SK-N-SH (cell line): ENCODE data around the gene LRIG1. TPM values are rescaled to one million over a fixed set of nuclear protein-coding genes. Genes with fewer than 3 reads are reported as not detected.

Source experiments
- CTCF ChIA-PET: fragments of 300-600, 350-600 bp; formaldehyde crosslinking; extraction: SDS; loops from one replicate; lab custom pipeline; 2021; lab: Yijun Ruan, JAX
- POLR2A ChIA-PET: fragments of 350-600 bp; sonication (Branson Sonifier 250); formaldehyde crosslinking; extraction: SDS; loops from one replicate; lab custom pipeline; 2020; ENCODE audit warnings: antibody characterized with exemption, inconsistent platforms; lab: Yijun Ruan, JAX
- DNase-seq: peaks from one replicate; pipeline ENCODE4 v3.0.0; 2012
- H2AFZ ChIP-seq: fragments of 200-600 bp; sonication (generic); 2 replicates; pipeline ENCODE4 v1.8.1; 2016; ENCODE audit warnings: antibody characterized with exemption, mild to moderate bottlenecking, low read depth
- H3F3A ChIP-seq: fragments of 200-600 bp; sonication (generic); replicated peaks from 2 replicates; pipeline ENCODE3; 2016; ENCODE audit warnings: antibody characterized with exemption, mild to moderate bottlenecking; ENCODE audit not compliant: insufficient read depth
- H3K27ac ChIP-seq, 2 experiments: fragments of 200-500 bp in 1 of 2; fragments of 200-600 bp in 1 of 2; sonication (Bioruptor generic) in 1 of 2; sonication (generic), shearing (Covaris generic) in 1 of 2; 2 replicates each; pipeline versions ENCODE4 v1.5.1 to v1.6.1; 2014 to 2016; ENCODE audit warnings: low read depth in 2 of 2, inconsistent platforms in 1 of 2, low read length in 1 of 2, mild to moderate bottlenecking in 1 of 2, mixed read lengths in 1 of 2
- H3K27me3 ChIP-seq: fragments of 200-600 bp; sonication (generic), shearing (Covaris generic); 2 replicates; pipeline ENCODE4 v1.6.1; 2016; ENCODE audit warnings: mixed run types; ENCODE audit not compliant: insufficient read depth
- H3K36me3 ChIP-seq, 2 experiments: fragments of 200-500 bp in 1 of 2; fragments of 200-600 bp in 1 of 2; sonication (Bioruptor generic) in 1 of 2; sonication (generic) in 1 of 2; replicated peaks in 1 of 2; 2 replicates each; pipeline versions ENCODE3 to v1.5.1; 2014 to 2016; ENCODE audit warnings: low read length in 1 of 2, mild to moderate bottlenecking in 1 of 2; ENCODE audit not compliant: insufficient read depth in 2 of 2, control insufficient read depth in 1 of 2
- H3K4me1 ChIP-seq, 2 experiments: fragments of 200-500 bp in 1 of 2; fragments of 200-600 bp in 1 of 2; sonication (Bioruptor generic) in 1 of 2; sonication (generic), shearing (Covaris generic) in 1 of 2; 2 replicates each; pipeline versions ENCODE4 v1.5.1 to v1.6.1; 2014 to 2016; ENCODE audit warnings: low read depth in 1 of 2, low read length in 1 of 2, mixed run types in 1 of 2; ENCODE audit not compliant: insufficient read depth in 2 of 2, control insufficient read depth in 1 of 2
- H3K4me2 ChIP-seq: fragments of 200-600 bp; sonication (generic), shearing (Covaris generic); 2 replicates; pipeline ENCODE4 v1.6.1; 2017; ENCODE audit warnings: mixed run types
- H3K4me3 ChIP-seq, 2 experiments: fragments of 200-500 bp in 1 of 2; fragments of 200-600 bp in 1 of 2; sonication (Bioruptor generic) in 1 of 2; sonication (generic), shearing (Covaris generic) in 1 of 2; 2 replicates each; pipeline versions ENCODE4 v1.5.1 to v1.8.1; 2014 to 2016; ENCODE audit warnings: low read depth in 2 of 2, inconsistent platforms in 1 of 2, low read length in 1 of 2, mild to moderate bottlenecking in 1 of 2, mixed read lengths in 1 of 2, moderate library complexity in 1 of 2
- H3K79me2 ChIP-seq: fragments of 200-600 bp; sonication (generic); 2 replicates; pipeline ENCODE4 v1.8.1; 2017; ENCODE audit warnings: mild to moderate bottlenecking; ENCODE audit not compliant: insufficient read depth
- H3K9ac ChIP-seq: fragments of 200-600 bp; sonication (generic); 2 replicates; pipeline ENCODE4 v1.6.1; 2017; ENCODE audit warnings: mixed run types
- H3K9me2 ChIP-seq: fragments of 200-600 bp; sonication (generic); 2 replicates; pipeline ENCODE4 v1.6.1; 2017; ENCODE audit warnings: mixed run types
- H3K9me3 ChIP-seq: fragments of 200-600 bp; sonication (generic); 2 replicates; pipeline ENCODE4 v1.6.1; 2017; ENCODE audit warnings: mixed run types, mild to moderate bottlenecking, moderate library complexity
- H4K20me1 ChIP-seq: fragments of 200-600 bp; sonication (generic); 2 replicates; pipeline ENCODE4 v1.6.1; 2017; ENCODE audit warnings: mild to moderate bottlenecking, mixed run types; ENCODE audit not compliant: insufficient read depth
- CHD2 ChIP-seq: fragments of 150-350 bp; IDR thresholded peaks from 2 replicates; pipeline ENCODE4 v1.6.1; 2018; ENCODE audit warnings: low read length; ENCODE audit not compliant: partially characterized antibody
- ELF1 ChIP-seq: IDR thresholded peaks from 2 replicates; pipeline ENCODE4 v1.4.0; 2012
- EP300 ChIP-seq, 2 experiments: IDR thresholded peaks; 2 replicates each; pipeline versions ENCODE4 v1.4.0 to v1.6.1; 2012; ENCODE audit warnings: borderline replicate concordance in 1 of 2, low read depth in 1 of 2, low read length in 1 of 2
- FOSL2 ChIP-seq: IDR thresholded peaks from 2 replicates; pipeline ENCODE4 v1.4.0; 2012; ENCODE audit warnings: low read depth, mild to moderate bottlenecking, moderate library complexity, borderline replicate concordance
- FOXJ3 ChIP-seq: sonication (generic); formaldehyde crosslinking; IDR thresholded peaks from 2 replicates; pipeline ENCODE4 v1.5.1; 2020; ENCODE audit warnings: mild to moderate bottlenecking, missing genetic modification reagents
- FOXM1 ChIP-seq: IDR thresholded peaks from 2 replicates; pipeline ENCODE4 v1.4.0; 2012; ENCODE audit warnings: low read depth, mild to moderate bottlenecking
- GABPA ChIP-seq: IDR thresholded peaks from 2 replicates; pipeline ENCODE4 v1.4.0; 2012; ENCODE audit warnings: low read depth, mild to moderate bottlenecking
- GATA2 ChIP-seq: sonication (generic); formaldehyde crosslinking; IDR thresholded peaks from 2 replicates; pipeline ENCODE4 v1.5.0; 2020; ENCODE audit warnings: mild to moderate bottlenecking, missing genetic modification reagents
- JUND ChIP-seq: IDR thresholded peaks from 2 replicates; pipeline ENCODE4 v1.4.0; 2012
- MEF2A ChIP-seq: IDR thresholded peaks from 2 replicates; pipeline ENCODE4 v1.4.0; 2012; ENCODE audit warnings: low read depth, borderline replicate concordance
- MXI1 ChIP-seq: IDR thresholded peaks from 2 replicates; pipeline ENCODE4 v1.6.1; 2012; ENCODE audit warnings: mild to moderate bottlenecking, low read depth, low read length, improper control_type of control experiment
- NFIC ChIP-seq: IDR thresholded peaks from 2 replicates; pipeline ENCODE4 v1.4.0; 2012; ENCODE audit warnings: borderline replicate concordance
- NRF1 ChIP-seq: IDR thresholded peaks from 2 replicates; pipeline ENCODE4 v1.6.1; 2012; ENCODE audit warnings: low read depth, mild to moderate bottlenecking, low read length
- POLR2AphosphoS5 ChIP-seq: IDR thresholded peaks from 2 replicates; pipeline ENCODE4 v1.6.1; 2012; ENCODE audit warnings: low read depth, low read length
- RAD21 ChIP-seq: IDR thresholded peaks from 2 replicates; pipeline ENCODE4 v1.6.1; 2012; ENCODE audit warnings: mild to moderate bottlenecking, low read length
- RCOR1 ChIP-seq: fragments of 150-350 bp; IDR thresholded peaks from 2 replicates; pipeline ENCODE4 v1.6.1; 2017; ENCODE audit warnings: antibody characterized with exemption, low read length
- RXRA ChIP-seq: IDR thresholded peaks from 2 replicates; pipeline ENCODE4 v1.4.0; 2012; ENCODE audit warnings: low read depth, mild to moderate bottlenecking, borderline replicate concordance
- TAF1 ChIP-seq: IDR thresholded peaks from 2 replicates; pipeline ENCODE4 v1.6.1; 2012; ENCODE audit warnings: low read depth, mild to moderate bottlenecking, low read length, moderate library complexity, borderline replicate concordance
- TEAD4 ChIP-seq: IDR thresholded peaks from 2 replicates; pipeline ENCODE4 v1.4.0; 2012; ENCODE audit warnings: mild to moderate bottlenecking, borderline replicate concordance; ENCODE audit not compliant: insufficient read depth
- YY1 ChIP-seq: IDR thresholded peaks from 2 replicates; pipeline ENCODE4 v1.4.0; 2012; ENCODE audit warnings: low read depth, mild to moderate bottlenecking
- WGBS: methylation state at CpG from one replicate; pipeline ENCODE4 v1.1.6; 2017; ENCODE audit warnings: low lambda C conversion rate; 5-methylcytosine and 5-hydroxymethylcytosine counted together
- polyA plus RNA-seq, 3 experiments: library from polyadenylated mRNA; depleted of rRNA; stranded (reverse); fragments of >200 nt; gene quantifications; 2 replicates each; pipeline ENCODE4 v1.2.3, GENCODE V29; 2012
- TF ChIP-seq, protein P1 (sequence below): IDR thresholded peaks from 2 replicates; pipeline ENCODE4 v1.4.0; 2012; ENCODE audit warnings: low read depth, borderline replicate concordance
- TF ChIP-seq, protein P2 (sequence below): IDR thresholded peaks from 2 replicates; pipeline ENCODE4 v1.6.1; 2012; ENCODE audit warnings: mild to moderate bottlenecking, low read depth, low read length, moderate library complexity
- TF ChIP-seq, protein P3 (sequence below): fragments of 150-350 bp; IDR thresholded peaks from 2 replicates; pipeline ENCODE4 v1.6.1; 2016; ENCODE audit warnings: mild to moderate bottlenecking, low read depth, low read length

LRIG1 gene
- polyA plus RNA-seq, 1 of the 3 experiments (the other 2 are of a cell fraction), result 1.7 TPM

DNA sequence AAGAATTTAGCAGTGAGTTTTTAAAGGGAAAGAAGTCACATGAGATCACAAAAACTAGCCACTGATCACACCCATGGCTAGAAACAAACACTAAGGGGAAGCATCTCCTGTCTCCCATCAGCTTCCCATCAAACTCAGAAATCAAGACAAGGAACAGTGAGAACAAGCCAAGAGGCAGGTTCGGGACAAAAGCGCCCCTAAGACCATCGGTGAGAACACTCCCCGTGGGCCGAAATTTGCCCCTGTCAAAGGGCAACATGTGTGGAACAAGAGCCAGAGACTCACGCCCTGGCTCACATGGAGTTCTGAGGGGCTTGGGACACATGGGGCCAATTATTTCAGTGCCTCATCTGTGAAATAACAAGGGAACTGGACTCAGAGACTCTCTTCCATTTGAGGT lies 49.1 kb downstream of the LRIG1 start:
- CTCF ChIA-PET, result interaction anchor here (1.8 kb wide), 1 partner anchor 9 kb away, joined by 4 read pairs; no protein-coding TSS in a partner anchor
- H3K4me1 ChIP-seq, result peaks cover 0 to 29% of the 10 kb centered on the region in 2 experiments; a peak in 2 of 4 replicates
- H2AFZ ChIP-seq, result no peak overlapping the region
- no peak for DNase-seq
- no peaks in the 10 kb centered on the region for H3K9me2 ChIP-seq
- 93% methylated on average over 6 of the region's 6 CpGs for WGBS
- no peak overlapping the region for H3K4me3 ChIP-seq
- H3K79me2 ChIP-seq, result no peaks in the 10 kb centered on the region
- H3K9ac ChIP-seq, result no peak overlapping the region
- no peaks in the 10 kb centered on the region for H3K27me3 ChIP-seq
- H3K4me2 ChIP-seq, result no peak overlapping the region
- H3K36me3 ChIP-seq, result no peaks in the 10 kb centered on the region
- TF ChIP-seq, protein P1, sequence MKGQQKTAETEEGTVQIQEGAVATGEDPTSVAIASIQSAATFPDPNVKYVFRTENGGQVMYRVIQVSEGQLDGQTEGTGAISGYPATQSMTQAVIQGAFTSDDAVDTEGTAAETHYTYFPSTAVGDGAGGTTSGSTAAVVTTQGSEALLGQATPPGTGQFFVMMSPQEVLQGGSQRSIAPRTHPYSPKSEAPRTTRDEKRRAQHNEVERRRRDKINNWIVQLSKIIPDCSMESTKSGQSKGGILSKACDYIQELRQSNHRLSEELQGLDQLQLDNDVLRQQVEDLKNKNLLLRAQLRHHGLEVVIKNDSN, result no peak
- no peak for TF ChIP-seq ELF1
- TF ChIP-seq YY1, result no peak
- no peak for TF ChIP-seq POLR2AphosphoS5
- POLR2A ChIA-PET, result interaction anchor here (0.6 kb wide), 1 partner anchor 8 kb away, joined by 3 read pairs; no protein-coding TSS in a partner anchor
- no peaks in the 10 kb centered on the region for H4K20me1 ChIP-seq
- no peaks in the 10 kb centered on the region for H3K9me3 ChIP-seq
- no peak overlapping the region for H3K27ac ChIP-seq
- H3F3A ChIP-seq, result no peaks in the 10 kb centered on the region

DNA sequence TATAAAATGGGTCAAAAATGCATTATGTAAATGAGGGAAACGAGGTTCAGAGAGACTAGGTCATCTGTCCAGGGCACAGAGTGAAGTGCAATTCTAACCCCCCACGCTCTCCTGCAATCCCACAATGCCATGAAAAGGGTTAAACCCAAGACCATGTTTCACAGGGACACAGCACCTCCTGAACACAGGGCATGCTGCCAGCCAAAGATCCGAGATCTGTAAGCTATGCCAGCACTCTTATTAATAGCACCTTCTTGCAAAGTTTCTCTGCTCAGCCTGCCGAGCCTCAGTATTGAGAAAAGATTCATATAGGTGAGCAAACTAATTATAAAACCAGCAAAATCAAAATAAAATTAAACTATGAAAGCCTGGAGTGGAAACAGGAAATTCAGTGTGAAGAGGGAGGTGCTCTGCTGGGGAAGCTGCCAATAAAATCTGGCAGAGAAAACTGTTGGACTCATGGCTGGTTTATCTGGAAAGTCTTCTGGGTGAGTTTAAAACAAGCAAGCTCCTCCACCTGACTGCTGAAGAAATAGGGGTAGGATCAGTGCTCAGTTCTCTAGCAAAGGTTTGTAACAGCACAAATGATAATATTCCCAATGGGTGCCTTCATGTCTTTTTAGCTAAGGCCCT lies 50.3 kb downstream of the LRIG1 start:
- ChIA-PET CTCF (interaction anchor here (0.7 to 1.5 kb wide), 2 partner anchors 35 to 43 kb away, joined by 3 read pairs; no protein-coding TSS in a partner anchor), POLR2A (no interaction called here)
- WGBS, result 57% methylated on average over 4 of the region's 4 CpGs
- Histone ChIP-seq H3K9ac (no peak overlapping the region), H3K27me3 (no peaks in the 10 kb centered on the region), H3K9me3 (no peaks in the 10 kb centered on the region), H3K27ac (peak overlapping the region in 1 of 2 experiments; percentile 51; a peak in 1 of 4 replicates), H3K9me2 (no peaks in the 10 kb centered on the region), H4K20me1 (no peaks in the 10 kb centered on the region), H3F3A (no peaks in the 10 kb centered on the region), H3K4me3 (peak overlapping the region in 1 of 2 experiments; percentile 12; a peak in 1 of 4 replicates), H3K4me2 (0 out of 2 replicates have a peak overlapping the region, but pooled peaks have one; percentile 39), H2AFZ (peak overlapping the region; percentile 77; the same call in 1 of the 2 replicates), H3K36me3 (no peaks in the 10 kb centered on the region), H3K4me1 (peaks cover 0 to 29% of the 10 kb centered on the region in 2 experiments; a peak in 2 of 4 replicates), H3K79me2 (no peaks in the 10 kb centered on the region)
- no peak for DNase-seq
- TF ChIP-seq JUND (no peak), MXI1 (peak; percentile 40; the same call in 1 of the 2 replicates), EP300 (IDR thresholded peaks at IDR 0.05; ENCODE audit: borderline replicate concordance in 1 of 2, low read depth in 1 of 2, low read length in 1 of 2) (no peak), NFIC (peak; percentile 50), FOXJ3 (CRISPR knock-in tag) (no peak), RCOR1 (no peak), FOXM1 (no peak), RXRA (no peak), RAD21 (no peak), MEF2A (no peak), POLR2AphosphoS5 (no peak), GABPA (peak; percentile 36; the same call in 1 of the 2 replicates), GATA2 (CRISPR knock-in tag) (no peak), TEAD4 (no peak), CHD2 (no peak), TAF1 (no peak), NRF1 (no peak), FOSL2 (no peak)
- TF ChIP-seq, protein P2, sequence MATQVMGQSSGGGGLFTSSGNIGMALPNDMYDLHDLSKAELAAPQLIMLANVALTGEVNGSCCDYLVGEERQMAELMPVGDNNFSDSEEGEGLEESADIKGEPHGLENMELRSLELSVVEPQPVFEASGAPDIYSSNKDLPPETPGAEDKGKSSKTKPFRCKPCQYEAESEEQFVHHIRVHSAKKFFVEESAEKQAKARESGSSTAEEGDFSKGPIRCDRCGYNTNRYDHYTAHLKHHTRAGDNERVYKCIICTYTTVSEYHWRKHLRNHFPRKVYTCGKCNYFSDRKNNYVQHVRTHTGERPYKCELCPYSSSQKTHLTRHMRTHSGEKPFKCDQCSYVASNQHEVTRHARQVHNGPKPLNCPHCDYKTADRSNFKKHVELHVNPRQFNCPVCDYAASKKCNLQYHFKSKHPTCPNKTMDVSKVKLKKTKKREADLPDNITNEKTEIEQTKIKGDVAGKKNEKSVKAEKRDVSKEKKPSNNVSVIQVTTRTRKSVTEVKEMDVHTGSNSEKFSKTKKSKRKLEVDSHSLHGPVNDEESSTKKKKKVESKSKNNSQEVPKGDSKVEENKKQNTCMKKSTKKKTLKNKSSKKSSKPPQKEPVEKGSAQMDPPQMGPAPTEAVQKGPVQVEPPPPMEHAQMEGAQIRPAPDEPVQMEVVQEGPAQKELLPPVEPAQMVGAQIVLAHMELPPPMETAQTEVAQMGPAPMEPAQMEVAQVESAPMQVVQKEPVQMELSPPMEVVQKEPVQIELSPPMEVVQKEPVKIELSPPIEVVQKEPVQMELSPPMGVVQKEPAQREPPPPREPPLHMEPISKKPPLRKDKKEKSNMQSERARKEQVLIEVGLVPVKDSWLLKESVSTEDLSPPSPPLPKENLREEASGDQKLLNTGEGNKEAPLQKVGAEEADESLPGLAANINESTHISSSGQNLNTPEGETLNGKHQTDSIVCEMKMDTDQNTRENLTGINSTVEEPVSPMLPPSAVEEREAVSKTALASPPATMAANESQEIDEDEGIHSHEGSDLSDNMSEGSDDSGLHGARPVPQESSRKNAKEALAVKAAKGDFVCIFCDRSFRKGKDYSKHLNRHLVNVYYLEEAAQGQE, result no peak
- TF ChIP-seq, protein P3, sequence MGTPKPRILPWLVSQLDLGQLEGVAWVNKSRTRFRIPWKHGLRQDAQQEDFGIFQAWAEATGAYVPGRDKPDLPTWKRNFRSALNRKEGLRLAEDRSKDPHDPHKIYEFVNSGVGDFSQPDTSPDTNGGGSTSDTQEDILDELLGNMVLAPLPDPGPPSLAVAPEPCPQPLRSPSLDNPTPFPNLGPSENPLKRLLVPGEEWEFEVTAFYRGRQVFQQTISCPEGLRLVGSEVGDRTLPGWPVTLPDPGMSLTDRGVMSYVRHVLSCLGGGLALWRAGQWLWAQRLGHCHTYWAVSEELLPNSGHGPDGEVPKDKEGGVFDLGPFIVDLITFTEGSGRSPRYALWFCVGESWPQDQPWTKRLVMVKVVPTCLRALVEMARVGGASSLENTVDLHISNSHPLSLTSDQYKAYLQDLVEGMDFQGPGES, result no peak
